ENCODE measurements around the gene CALML5. TPM values are rescaled to one million over a fixed set of nuclear protein-coding genes. Genes with fewer than 3 reads are reported as not detected.

Gene CALML5
- total and polyA plus RNA-seq, 2 experiments from 2014 or later = not detected

- in situ Hi-C loops (cut with MboI) = no loop called here
- Histone ChIP-seq H2AFZ (no peak overlapping the region), H4K20me1 (ENCODE audit: insufficient read depth) (no peaks in the 10 kb centered on the region), H3K27ac (no peak overlapping the region), H3K4me1 (ENCODE audit: insufficient read depth) (peaks cover 21% of the 10 kb centered on the region), H3K79me2 (ENCODE audit: insufficient read depth) (no peaks in the 10 kb centered on the region), H3K27me3 (replicated peaks; ENCODE audit: insufficient read depth) (no peaks in the 10 kb centered on the region), H3K4me2 (ENCODE audit: unreplicated experiment) (no peak overlapping the region), H3K36me3 (ENCODE audit: low read depth) (no peaks in the 10 kb centered on the region), H3K9me2 (ENCODE audit: insufficient read depth) (no peaks in the 10 kb centered on the region), H3K9me3 (ENCODE audit: low read depth) (no peaks in the 10 kb centered on the region), H3F3A (ENCODE audit: insufficient read depth) (peaks cover 21% of the 10 kb centered on the region), H3K9ac (no peak overlapping the region), H3K4me3 (no peak overlapping the region)
- TF ChIP-seq EZH2phosphoT487 (IDR thresholded peaks at IDR 0.05; ENCODE audit: insufficient read depth, low read depth) (no peak), EZH2 (IDR thresholded peaks at IDR 0.05; ENCODE audit: insufficient read depth, poor library complexity, severe bottlenecking) (no peak)
- DNase-seq = no peak
- WGBS, 2 experiments (ENCODE audit: low coverage in 1 of 2, low lambda C conversion rate in 2 of 2, missing lambda C conversion rate in 2 of 2) = 95 to 96% methylated on average over 1 of the region's 1 CpG
Observed at GRCh38 chr10:5543623-5544022, 44.3 kb upstream of the CALML5 start.

- Histone ChIP-seq H4K20me1 (ENCODE audit: insufficient read depth) (no peaks in the 10 kb centered on the region), H3K9ac (no peak overlapping the region), H3K9me2 (ENCODE audit: insufficient read depth) (no peaks in the 10 kb centered on the region), H3K4me3 (no peak overlapping the region), H3K27ac (no peak overlapping the region), H3F3A (ENCODE audit: insufficient read depth) (peaks cover 6% of the 10 kb centered on the region), H3K36me3 (ENCODE audit: low read depth) (no peaks in the 10 kb centered on the region), H3K9me3 (ENCODE audit: low read depth) (no peaks in the 10 kb centered on the region), H3K27me3 (replicated peaks; ENCODE audit: insufficient read depth) (no peaks in the 10 kb centered on the region), H3K4me2 (ENCODE audit: unreplicated experiment) (no peak overlapping the region), H3K79me2 (ENCODE audit: insufficient read depth) (no peaks in the 10 kb centered on the region), H3K4me1 (ENCODE audit: insufficient read depth) (peaks cover 9% of the 10 kb centered on the region), H2AFZ (no peak overlapping the region)
- DNase-seq = no peak
- WGBS, 2 experiments (ENCODE audit: low coverage in 1 of 2, low lambda C conversion rate in 2 of 2, missing lambda C conversion rate in 2 of 2) = 91 to 93% methylated on average over 1 of the region's 1 CpG
- TF ChIP-seq EZH2phosphoT487 (IDR thresholded peaks at IDR 0.05; ENCODE audit: insufficient read depth, low read depth) (no peak), EZH2 (IDR thresholded peaks at IDR 0.05; ENCODE audit: insufficient read depth, poor library complexity, severe bottlenecking) (no peak)
- in situ Hi-C loops (cut with MboI) = no loop called here
Observed at GRCh38 chr10:5542100-5542499, 42.7 kb upstream of the CALML5 start.

- H3K4me2 ChIP-seq (ENCODE audit: unreplicated experiment) = no peak overlapping the region
- in situ Hi-C loops (cut with MboI) = no loop called here
- no peaks in the 10 kb centered on the region for H4K20me1 ChIP-seq (ENCODE audit: insufficient read depth)
- no peaks in the 10 kb centered on the region for H3K27me3 ChIP-seq (replicated peaks; ENCODE audit: insufficient read depth)
- H3K9me3 ChIP-seq (ENCODE audit: low read depth) = no peaks in the 10 kb centered on the region
- no peak for TF ChIP-seq EZH2 (IDR thresholded peaks at IDR 0.05; ENCODE audit: insufficient read depth, poor library complexity, severe bottlenecking)
- TF ChIP-seq EZH2phosphoT487 (IDR thresholded peaks at IDR 0.05; ENCODE audit: insufficient read depth, low read depth) = no peak
- H3F3A ChIP-seq (ENCODE audit: insufficient read depth) = no peaks in the 10 kb centered on the region
- H3K4me3 ChIP-seq = no peak overlapping the region
- no peak overlapping the region for H2AFZ ChIP-seq
- no peaks in the 10 kb centered on the region for H3K36me3 ChIP-seq (ENCODE audit: low read depth)
- no peak overlapping the region for H3K27ac ChIP-seq
- DNase-seq = no peak
- no peak overlapping the region for H3K9ac ChIP-seq
- H3K9me2 ChIP-seq (ENCODE audit: insufficient read depth) = no peaks in the 10 kb centered on the region
- peaks cover 4% of the 10 kb centered on the region for H3K4me1 ChIP-seq (ENCODE audit: insufficient read depth)
- H3K79me2 ChIP-seq (ENCODE audit: insufficient read depth) = no peaks in the 10 kb centered on the region
- WGBS, 2 experiments (ENCODE audit: low coverage in 1 of 2, low lambda C conversion rate in 2 of 2, missing lambda C conversion rate in 2 of 2) = 82 to 86% methylated on average over 3 of the region's 3 CpGs
Observed at GRCh38 chr10:5540891-5541290, 41.5 kb upstream of the CALML5 start.

- H3K9ac ChIP-seq = no peak overlapping the region
- no peak overlapping the region for H3K27ac ChIP-seq
- TF ChIP-seq EZH2 (IDR thresholded peaks at IDR 0.05; ENCODE audit: insufficient read depth, poor library complexity, severe bottlenecking) (no peak), EZH2phosphoT487 (IDR thresholded peaks at IDR 0.05; ENCODE audit: insufficient read depth, low read depth) (no peak)
- H3K9me3 ChIP-seq (ENCODE audit: low read depth) = no peaks in the 10 kb centered on the region
- H2AFZ ChIP-seq = no peak overlapping the region
- DNase-seq = no peak
- in situ Hi-C loops (cut with MboI) = no loop called here
- peaks cover 6% of the 10 kb centered on the region for H3K4me1 ChIP-seq (ENCODE audit: insufficient read depth)
- H3F3A ChIP-seq (ENCODE audit: insufficient read depth) = 0 out of 2 replicates have a peak, but pooled peaks cover 2% of the 10 kb centered on the region
- WGBS, 2 experiments (ENCODE audit: low coverage in 1 of 2, low lambda C conversion rate in 2 of 2, missing lambda C conversion rate in 2 of 2) = 87 to 91% methylated on average over 9 of the region's 9 CpGs
- no peaks in the 10 kb centered on the region for H3K9me2 ChIP-seq (ENCODE audit: insufficient read depth)
- H3K79me2 ChIP-seq (ENCODE audit: insufficient read depth) = no peaks in the 10 kb centered on the region
- no peak overlapping the region for H3K4me2 ChIP-seq (ENCODE audit: unreplicated experiment)
- no peaks in the 10 kb centered on the region for H3K36me3 ChIP-seq (ENCODE audit: low read depth)
- no peaks in the 10 kb centered on the region for H3K27me3 ChIP-seq (replicated peaks; ENCODE audit: insufficient read depth)
- no peak overlapping the region for H3K4me3 ChIP-seq
- no peaks in the 10 kb centered on the region for H4K20me1 ChIP-seq (ENCODE audit: insufficient read depth)
Observed at GRCh38 chr10:5540080-5540479, 40.7 kb upstream of the CALML5 start.
